AG20443 (cell line): Measurements from ENCODE around the gene LLGL2.
A peak's percentile ranks its signal among the peaks of the same experiment; 100 is the strongest.
"Not testable (repeated sequence)": the region's sequence is repeated elsewhere in the genome, so short reads cannot be mapped to it uniquely, and the experiment has no call there.

Source experiments
- DNase-seq: peaks from one replicate; pipeline ENCODE4 v3.0.0; 2012; ENCODE audit warnings: low spot score, mixed read lengths

Gene LLGL2

GRCh38 chr17:75590849-75591721 is 65.6 kb downstream of the LLGL2 start:
- no peak for DNase-seq

- DNase-seq, result no peak
These were observed 66.3 kb downstream of the LLGL2 start for GRCh38 chr17:75591722-75592302.

GRCh38 chr17:75592348-75593020 is 67.0 kb downstream of the LLGL2 start:
- no peak for DNase-seq

- not testable (repeated sequence) for DNase-seq
These were observed 67.9 kb downstream of the LLGL2 start for GRCh38 chr17:75593430-75593829.

- no peak for DNase-seq
These were observed 69.2 kb downstream of the LLGL2 start for GRCh38 chr17:75594499-75595283.

GRCh38 chr17:75595284-75595919 is 69.9 kb downstream of the LLGL2 start:
- no peak for DNase-seq

- no peak for DNase-seq
These were observed 70.4 kb downstream of the LLGL2 start for GRCh38 chr17:75595920-75596313.

GRCh38 chr17:75596320-75597087 is 71.0 kb downstream of the LLGL2 start:
- DNase-seq, result no peak

GRCh38 chr17:75601057-75601987 is 75.8 kb downstream of the LLGL2 start:
- peak; percentile 72 for DNase-seq

- DNase-seq, result peak; percentile 69
These were observed 77.1 kb downstream of the LLGL2 start for GRCh38 chr17:75602644-75603043.

- DNase-seq, result no peak
These were observed 77.6 kb downstream of the LLGL2 start for GRCh38 chr17:75603123-75603522.

GRCh38 chr17:75604034-75604695 is 78.7 kb downstream of the LLGL2 start:
- DNase-seq, result peak; percentile 80

GRCh38 chr17:75605790-75606189 is 80.3 kb downstream of the LLGL2 start:
- DNase-seq, result no peak

GRCh38 chr17:75607086-75607485 is 81.6 kb downstream of the LLGL2 start:
- DNase-seq, result no peak

GRCh38 chr17:75610103-75610984 is 84.8 kb downstream of the LLGL2 start:
- DNase-seq, result no peak

GRCh38 chr17:75611851-75612429 is 86.4 kb downstream of the LLGL2 start:
- DNase-seq, result no peak

- DNase-seq, result no peak
These were observed 87.6 kb downstream of the LLGL2 start for GRCh38 chr17:75612906-75613626.
